Suppressor macrophage treated with lipopolysaccharide for 1 hour (primary cell): ENCODE results near the gene DUOX2.
"Not testable (repeated sequence)": the region's sequence is repeated elsewhere in the genome, so short reads cannot be mapped to it uniquely, and the experiment has no call there.

Experiments used
- DNase-seq, 3 donors: peaks; one replicate each; pipeline ENCODE4 v3.0.0-alpha.2; 2020 to 2022

Gene DUOX2

DNA sequence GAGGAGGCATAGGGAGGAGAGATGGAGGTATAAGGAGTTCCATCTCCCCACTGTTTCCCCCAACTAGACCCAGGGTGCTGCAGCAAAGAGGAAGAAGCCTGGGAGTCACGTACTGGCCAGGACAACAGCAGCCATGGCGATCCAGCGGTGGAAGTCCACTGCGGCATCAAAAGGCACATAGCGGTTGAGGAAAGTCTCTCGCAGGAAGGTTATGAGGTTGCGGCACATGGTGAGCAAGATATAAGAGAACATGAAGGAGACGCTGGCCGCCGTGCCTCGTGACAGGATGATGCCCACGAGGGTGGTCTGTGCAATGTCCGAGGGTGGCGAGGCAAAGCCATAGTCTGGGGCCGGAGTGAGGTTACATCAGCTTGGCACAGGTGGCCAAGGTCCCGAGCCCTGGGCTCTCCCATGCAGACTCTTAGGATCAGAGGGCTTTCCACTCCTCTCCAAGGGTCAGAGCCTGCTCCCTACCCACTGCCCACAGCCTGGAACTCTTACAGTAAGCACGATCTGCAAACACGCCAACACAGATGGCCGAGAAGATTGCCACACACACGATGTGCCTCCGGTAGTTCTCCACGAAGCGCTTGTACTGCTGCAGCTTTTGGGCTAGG lies 14.3 kb downstream of the DUOX2 start:
- DNase-seq: no peak

- DNase-seq: no peak
These were observed 16.5 kb downstream of the DUOX2 start for GRCh38 chr15:45097466-45097865.

DNA sequence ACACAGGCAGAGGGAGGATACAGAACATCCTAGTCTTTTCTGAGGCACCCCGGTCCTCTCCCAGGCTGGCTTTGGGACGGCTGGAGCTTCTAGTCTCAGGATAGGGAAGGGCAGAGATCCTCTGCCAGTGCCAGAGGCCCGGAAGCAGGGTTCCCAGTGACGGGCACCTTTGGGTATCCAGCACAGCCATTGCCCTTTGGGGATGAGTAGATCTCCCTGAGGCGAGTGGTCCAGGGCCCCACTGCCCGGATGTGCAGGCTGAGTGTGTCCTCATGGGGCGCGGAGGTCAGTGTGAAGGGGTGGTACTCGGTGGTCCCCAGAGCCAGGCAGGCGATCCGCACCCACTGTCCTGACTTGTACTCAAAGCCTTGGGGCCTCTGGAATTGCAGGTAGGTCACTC lies 18.3 kb downstream of the DUOX2 start:
- DNase-seq: no peak

DNA sequence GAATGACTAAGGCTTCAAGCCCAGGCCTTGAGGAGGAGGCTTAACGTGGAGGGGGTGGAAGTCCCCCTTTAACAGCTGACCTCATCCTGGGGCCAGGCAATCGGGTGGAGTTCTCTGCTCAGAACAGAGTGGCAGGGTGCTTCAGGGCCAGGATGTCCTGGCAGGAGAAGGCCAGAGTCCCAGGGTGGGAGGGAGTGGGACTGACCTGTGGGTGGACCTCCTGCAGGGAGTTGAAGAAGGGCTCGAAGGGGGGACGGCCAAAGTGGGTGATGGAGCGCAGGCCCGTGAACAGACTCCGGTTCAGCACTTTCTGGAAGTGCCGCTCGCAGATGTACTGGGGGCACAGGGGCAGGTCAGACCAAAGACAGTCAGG lies 19.6 kb downstream of the DUOX2 start:
- DNase-seq: peak in 1 of 3 donors; percentile 36

DNA sequence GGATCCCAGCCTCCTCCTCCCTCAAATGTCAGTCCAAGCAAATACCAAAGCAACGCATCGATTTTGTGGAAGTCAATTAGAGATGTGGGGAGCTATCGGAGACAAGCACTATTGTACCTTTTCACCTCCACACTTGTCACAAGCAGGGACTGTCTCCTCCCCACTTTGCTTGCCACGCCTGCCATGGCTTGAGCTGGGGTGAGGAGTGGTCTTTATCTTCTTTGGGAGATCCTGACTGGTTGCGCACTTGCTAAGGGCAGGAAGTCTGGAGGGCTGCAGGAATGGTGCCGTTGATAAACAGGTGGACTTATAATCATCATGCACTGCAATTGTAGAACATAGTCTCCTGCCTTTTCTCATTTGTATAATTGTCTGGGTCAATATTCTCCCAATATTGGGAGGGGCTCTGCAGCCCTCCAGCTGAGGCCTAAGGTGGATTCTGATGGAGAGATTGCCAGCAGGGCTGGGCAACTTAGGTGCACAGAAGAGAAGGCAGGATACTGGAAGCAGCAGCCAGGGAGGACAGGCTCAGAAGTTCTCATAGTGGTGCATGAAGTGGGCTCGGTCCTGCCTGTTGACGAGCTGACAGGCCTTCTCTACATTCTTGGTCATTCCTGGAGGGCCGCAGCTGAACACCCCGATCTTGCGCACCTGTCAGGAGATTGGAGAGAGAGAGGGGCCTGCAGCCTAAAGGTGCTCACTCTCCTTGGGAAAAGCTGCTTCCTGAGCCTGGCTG lies 20.2 kb downstream of the DUOX2 start:
- no peak for DNase-seq

- peak; percentile 52 to 62 (median 59) for DNase-seq
These were observed 21.0 kb downstream of the DUOX2 start for GRCh38 chr15:45093013-45093412.

DNA sequence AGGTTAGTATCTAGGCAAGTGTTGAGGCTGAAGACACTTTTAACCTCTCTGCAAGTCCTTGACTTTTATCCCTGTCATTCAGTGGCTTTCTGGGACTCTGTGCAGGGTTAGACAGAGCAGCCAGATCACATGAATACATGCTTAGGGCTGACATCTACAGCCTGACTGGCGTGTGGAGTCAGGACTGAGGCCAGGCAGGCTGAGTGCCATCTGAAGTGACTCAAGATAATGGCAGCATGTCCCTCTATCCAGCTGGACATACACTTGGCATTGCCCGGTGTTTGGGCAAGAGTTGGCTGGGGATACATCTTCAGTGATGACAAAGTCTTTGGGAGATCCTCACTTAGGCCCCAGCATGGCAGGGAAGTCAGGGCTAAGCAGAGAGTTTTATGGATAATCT lies 22.4 kb downstream of the DUOX2 start:
- no peak for DNase-seq

- peak; percentile 24 to 47 (median 39) for DNase-seq
These were observed 22.8 kb downstream of the DUOX2 start for GRCh38 chr15:45091161-45091560.

DNA sequence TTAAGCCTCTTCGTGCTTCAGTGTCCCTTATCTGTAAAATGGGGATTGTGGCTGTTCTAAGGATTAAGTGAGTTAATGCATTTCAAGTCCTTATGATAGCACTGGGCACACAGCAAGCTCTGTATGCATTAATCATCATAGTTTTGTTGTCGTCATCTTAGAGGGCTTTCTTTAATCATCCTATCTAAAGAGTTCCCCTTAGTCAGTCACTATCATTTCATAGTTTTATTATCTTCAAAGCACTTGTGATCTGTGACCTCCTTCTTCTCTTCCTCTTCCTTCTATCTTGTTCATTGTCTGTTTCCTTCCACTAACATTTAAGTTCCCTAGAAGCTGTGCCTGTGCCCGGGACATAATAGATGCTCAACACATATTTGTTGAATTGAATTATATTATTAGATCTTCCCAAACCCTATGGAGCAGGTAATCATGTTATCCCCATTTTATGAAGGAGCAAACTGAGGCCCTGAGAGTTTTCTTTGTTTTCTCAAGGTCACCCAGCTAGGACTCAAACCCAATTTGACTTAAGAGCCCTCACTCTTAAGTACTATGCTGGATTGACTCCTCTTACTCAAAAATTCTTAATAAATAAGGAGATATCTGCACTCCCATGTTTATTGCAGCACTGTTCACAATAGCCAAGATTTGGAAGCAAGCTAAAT lies 24.1 kb downstream of the DUOX2 start:
- peak in 2 of 3 donors; percentile 21 to 26 for DNase-seq

- no peak for DNase-seq
These were observed 24.9 kb downstream of the DUOX2 start for GRCh38 chr15:45088801-45089711.

- DNase-seq: peak in 2 of 3 donors; percentile 26 to 33
These were observed 26.5 kb downstream of the DUOX2 start for GRCh38 chr15:45087513-45087912.

GRCh38 chr15:45084163-45084562 lies 29.8 kb downstream of the DUOX2 start:
- DNase-seq: no peak

DNA sequence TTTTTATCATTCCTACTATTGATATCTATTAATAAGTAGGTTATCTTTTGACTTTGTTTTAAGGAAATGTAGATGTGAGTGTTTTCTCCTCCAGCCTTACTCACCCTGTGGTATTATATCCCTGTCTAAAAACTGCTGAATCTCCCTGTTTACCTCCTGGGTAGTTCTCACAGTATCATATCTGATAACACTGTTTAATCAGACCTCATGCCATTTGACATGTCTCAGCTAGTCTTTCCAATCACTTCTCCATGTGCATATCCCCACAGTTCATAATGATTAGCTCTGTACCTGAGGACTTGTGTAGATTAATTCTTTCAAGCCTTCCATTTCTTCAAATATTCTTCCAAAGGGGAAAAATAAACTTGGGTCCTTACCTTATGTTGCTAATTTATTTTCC lies 30.7 kb downstream of the DUOX2 start:
- no peak for DNase-seq

DNA sequence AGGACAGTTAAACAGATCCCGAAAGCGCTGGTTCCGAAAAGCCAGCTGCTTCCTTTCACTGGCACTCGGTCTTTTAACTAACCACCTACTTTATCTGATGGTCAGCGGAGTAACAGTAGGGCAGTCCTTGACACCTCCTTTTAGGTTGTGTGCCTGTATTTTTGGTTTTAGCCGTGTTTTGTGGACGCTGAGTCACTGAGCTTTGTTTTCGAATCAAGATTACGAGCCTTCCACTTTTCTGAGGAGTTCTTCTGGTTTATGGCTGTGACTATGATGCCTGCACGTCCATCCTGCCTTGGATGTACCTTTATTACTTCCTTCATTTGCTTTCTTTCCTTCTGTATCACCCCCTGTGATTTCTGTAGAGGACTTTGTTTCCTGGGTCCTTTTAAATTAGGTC lies 31.6 kb downstream of the DUOX2 start:
- DNase-seq: not testable (repeated sequence)

DNA sequence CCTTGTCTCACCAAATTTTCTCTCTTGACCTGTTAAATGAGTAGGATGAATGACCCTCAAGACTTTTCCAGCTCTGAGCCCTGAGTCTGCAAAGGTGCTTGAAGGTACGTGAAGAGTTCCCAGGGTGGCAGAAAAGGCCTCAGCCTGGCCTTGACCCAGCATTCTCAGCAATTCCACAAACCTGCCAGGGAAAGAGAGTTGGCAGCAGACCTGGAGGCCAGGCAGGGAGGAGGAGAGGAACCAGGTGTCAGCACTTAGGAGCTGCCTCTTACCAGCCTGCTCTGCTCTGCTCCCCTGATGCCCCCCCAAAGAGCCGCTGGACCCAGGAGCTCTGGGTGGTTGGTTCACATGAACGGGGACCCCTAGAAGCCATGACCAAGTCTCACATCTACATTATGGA lies 33.4 kb downstream of the DUOX2 start:
- not testable (repeated sequence) for DNase-seq

DNA sequence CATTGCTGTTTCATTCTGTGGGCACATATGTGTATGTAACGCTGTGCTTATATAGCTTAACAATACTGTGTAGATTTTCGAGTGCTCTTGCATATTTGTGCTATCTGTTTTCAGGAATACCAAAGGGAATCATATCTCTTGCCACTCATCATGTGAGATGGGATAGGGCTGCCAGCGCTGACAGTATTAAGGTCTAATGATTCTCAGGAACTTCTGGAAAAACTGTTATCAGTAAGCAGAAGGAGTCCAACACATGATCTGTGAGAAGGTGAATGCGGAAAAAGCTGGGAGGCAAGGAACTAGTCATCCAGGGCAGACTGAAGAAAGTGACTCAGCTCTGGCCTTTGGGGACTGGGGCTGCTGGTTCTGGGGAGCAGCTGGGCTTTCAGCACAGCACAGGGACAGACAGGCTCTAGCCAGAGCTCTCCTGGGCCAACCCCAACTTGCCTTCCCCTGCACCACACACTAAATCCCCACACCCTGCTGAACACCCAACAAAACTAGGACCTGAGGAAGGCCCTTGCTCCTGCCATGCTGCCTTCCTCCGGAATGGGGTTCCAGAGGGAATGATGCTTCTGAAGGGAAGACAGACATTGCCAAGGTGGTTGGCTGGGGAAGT lies 34.2 kb downstream of the DUOX2 start:
- DNase-seq: not testable (repeated sequence)

DNA sequence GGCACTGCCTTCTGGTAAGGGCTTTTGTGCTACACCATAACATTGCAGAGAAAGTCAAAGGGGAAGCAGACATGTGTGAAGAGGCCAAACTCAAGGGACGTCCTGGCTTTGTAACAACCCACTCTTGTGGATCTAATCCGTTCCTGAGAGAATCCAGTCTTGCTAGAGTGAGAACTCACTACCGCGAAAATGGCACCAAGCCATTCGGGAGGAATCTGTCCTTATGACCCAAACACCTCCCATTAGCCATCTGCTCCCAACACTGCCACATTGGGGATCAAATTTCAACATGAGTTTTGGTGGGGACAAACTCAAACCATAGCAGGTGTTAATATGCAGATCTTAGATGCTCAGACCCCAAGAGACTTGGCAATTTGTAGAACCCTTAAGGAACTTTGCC lies 34.8 kb downstream of the DUOX2 start:
- DNase-seq: not testable (repeated sequence)

DNA sequence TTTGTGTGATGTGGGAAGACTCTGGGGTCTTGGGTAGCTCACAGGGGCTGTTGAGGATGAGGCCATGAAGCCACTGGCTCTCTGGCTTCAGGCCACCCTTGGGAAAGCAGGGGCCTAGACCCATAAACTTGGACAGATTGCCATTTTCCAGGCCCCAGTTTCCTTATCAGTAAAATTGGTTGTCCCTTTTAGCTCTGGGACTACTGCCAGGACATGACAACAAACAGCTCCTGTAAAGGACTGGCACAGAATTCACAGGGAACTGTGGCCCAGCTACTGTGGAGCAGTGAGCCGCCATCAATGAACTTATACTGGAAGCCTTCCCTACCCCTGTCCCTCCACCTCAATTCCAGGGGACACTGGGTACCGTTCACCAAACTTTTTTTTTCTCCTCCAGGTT lies 36.6 kb downstream of the DUOX2 start:
- DNase-seq: not testable (repeated sequence)

DNA sequence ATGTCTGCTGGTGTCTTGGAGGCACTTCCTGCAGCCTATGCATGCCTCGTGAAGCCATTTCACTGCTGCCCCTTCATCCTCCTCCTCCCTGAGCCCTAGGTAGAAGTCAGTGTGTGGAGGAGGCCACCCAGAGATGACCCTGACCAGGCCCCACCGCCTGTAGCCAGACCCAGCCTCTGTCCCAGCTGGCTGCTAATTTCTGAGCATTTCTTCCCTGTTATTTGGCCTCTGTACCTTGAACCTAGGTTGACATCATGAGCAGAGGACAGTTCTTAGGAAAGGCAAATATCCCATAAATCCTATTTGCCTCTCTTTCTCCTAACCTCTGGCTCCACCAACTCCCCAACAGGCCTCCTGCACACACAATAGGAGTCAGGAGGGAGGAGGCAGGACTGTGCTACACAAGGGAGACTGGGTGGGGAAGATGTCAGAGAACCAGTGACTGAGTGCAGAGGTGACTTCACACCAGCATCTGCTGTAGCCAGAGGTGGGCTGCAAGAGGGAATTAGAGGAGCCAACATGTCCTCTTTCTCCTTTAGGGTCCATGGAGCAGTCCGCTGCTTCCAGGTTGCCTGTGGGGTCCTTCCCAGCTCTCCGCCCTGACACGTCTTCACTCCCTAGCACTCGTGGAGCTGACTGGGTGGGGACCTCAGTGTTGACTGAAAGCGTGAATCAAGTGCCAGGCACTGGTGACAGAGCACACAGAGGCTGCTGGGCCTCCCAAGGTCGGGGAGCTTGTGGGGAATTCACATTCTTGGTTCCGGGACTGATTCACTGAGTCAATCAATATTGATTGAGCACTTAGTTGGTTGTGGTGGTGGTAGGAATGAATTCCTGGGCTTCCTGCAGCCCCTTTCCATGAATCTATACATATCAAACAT lies 38.3 kb downstream of the DUOX2 start:
- DNase-seq: not testable (repeated sequence)

DNA sequence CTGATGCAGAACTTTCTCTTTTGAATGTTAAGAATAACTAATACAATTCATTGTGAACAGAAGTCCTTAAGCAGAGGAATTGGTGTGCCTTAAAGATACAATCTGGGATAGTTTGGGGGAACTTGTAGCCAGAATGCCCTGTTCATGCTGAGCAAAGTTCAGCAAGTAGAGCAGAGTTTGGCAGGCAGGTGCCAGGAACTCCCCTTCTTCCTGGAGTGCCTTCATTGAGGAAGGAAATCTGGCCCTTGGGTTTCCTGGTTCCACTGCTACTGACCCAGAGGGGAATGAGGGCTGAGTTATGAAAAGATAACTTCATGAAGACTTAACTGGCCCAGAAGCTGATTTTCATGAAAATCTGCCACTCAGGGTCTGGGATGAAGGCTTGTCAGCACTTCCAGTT lies 40.4 kb downstream of the DUOX2 start:
- not testable (repeated sequence) for DNase-seq

DNA sequence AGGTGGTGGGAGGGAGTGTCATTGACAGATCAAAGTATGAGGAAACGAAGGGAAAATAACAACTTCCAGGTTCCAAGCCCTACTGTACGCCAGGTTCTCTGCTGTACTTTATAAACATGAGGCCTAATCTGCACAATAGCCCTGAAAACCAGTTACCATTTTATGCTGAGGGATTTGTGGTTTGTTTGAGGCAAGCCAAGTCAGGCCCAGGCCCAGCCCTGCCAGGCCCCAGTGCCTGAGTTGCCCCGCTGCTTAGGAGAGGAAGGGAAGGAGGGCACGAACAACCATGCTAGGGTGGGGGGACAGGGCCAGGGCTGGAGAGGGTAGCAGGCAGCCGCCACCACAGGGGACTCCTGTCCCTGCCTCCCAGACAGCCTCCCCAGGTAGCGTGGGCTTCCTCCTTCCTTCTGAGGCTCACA lies 44.0 kb downstream of the DUOX2 start:
- not testable (repeated sequence) for DNase-seq
